Suprapubic skin (tissue), 4 donors: ENCODE results near the gene IRF6. TPM values are rescaled to one million over a fixed set of nuclear protein-coding genes. Genes with fewer than 3 reads are reported as not detected.

Experiments used
- DNase-seq, 2 donors: peaks; one replicate each; pipeline ENCODE4 v3.0.0-alpha.2; 2019; ENCODE audit warnings: low spot score in 2 of 2
- H3K27ac ChIP-seq: fragments of 200-600 bp; sonication (generic); one replicate; pipeline ENCODE4 v1.5.1; 2019
- H3K27me3 ChIP-seq: fragments of 200-600 bp; sonication (generic); one replicate; pipeline ENCODE4 v1.5.1; 2019
- H3K36me3 ChIP-seq: fragments of 200-600 bp; sonication (generic); one replicate; pipeline ENCODE4 v1.5.1; 2019
- H3K4me1 ChIP-seq: fragments of 200-600 bp; sonication (generic); one replicate; pipeline ENCODE4 v1.5.1; 2019
- H3K4me3 ChIP-seq: fragments of 200-600 bp; sonication (generic); one replicate; pipeline ENCODE4 v1.5.1; 2019; ENCODE audit warnings: mild to moderate bottlenecking
- H3K9me3 ChIP-seq: fragments of 200-600 bp; sonication (generic); one replicate; pipeline ENCODE4 v1.5.1; 2019
- CTCF ChIP-seq, 2 donors: fragments of 200-600 bp in 1 of 2; fragments of 450-650 bp in 1 of 2; sonication (generic) in 1 of 2; IDR thresholded peaks; one replicate each; pipeline ENCODE4 v1.5.1; 2016 to 2019; ENCODE audit warnings: antibody characterized with exemption in 2 of 2, mild to moderate bottlenecking in 1 of 2, moderate library complexity in 1 of 2
- EP300 ChIP-seq: sonication (generic); formaldehyde crosslinking; IDR thresholded peaks from one replicate; pipeline ENCODE4 v1.6.1; 2017; ENCODE audit warnings: antibody characterized with exemption
- POLR2A ChIP-seq, 2 donors: fragments of 450-650 bp; IDR thresholded peaks; one replicate each; pipeline ENCODE4 v1.6.1; 2017; ENCODE audit warnings: antibody characterized with exemption in 2 of 2, mild to moderate bottlenecking in 2 of 2, moderate library complexity in 2 of 2
- POLR2AphosphoS5 ChIP-seq, 3 donors: sonication (generic); formaldehyde crosslinking; IDR thresholded peaks; one replicate each; pipeline ENCODE4 v1.6.1; 2017; ENCODE audit warnings: antibody characterized with exemption in 3 of 3
- WGBS: methylation state at CpG from one replicate; pipeline ENCODE4 v1.1.5; 2018; 5-methylcytosine and 5-hydroxymethylcytosine counted together
- total RNA-seq, 4 donors: library from RNA; depleted of rRNA; stranded (reverse); fragments of >200 nt; gene quantifications; one replicate each; pipeline ENCODE4 v1.1.0, GENCODE V29; 2016

Gene IRF6
- total RNA-seq, 4 donors from 2014 or later: 195 to 235 (median 227) TPM

DNA sequence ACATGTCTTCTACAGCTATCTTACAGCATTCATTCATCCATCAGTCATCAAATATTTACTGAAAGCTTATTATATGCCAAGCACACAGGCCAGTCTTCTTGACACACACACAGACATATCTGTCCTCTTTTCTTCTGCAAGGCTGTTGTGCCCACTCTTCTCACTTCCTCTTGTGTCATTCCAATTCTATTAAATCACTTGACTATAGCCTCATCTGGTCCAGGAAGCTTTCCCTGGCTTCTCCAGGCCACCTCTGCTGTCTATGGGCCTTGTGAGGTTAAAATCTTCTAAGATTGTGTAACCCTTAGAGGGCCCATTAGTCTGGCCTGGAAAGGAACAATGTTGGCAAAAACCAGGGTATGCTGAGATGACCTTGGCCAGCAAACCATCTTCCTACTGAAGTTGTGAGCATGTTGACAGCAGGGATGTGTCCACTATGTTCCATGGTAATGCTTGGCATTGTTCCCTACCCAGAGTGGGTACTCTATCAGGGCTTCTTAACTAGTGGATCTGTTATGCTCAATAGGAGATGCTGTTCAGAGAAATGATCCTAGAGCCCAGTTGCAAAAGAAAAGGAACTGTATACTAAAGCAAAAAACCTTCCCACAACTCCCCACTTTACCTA lies 44.8 kb downstream of the IRF6 start:
- H3K4me1 ChIP-seq: no peaks in the 10 kb centered on the region
- no peak overlapping the region for H3K4me3 ChIP-seq
- H3K9me3 ChIP-seq: no peaks in the 10 kb centered on the region
- DNase-seq: no peak
- TF ChIP-seq EP300 (no peak), POLR2AphosphoS5 (IDR thresholded peaks at IDR 0.05) (no peak), CTCF (IDR thresholded peaks at IDR 0.05) (no peak), POLR2A (IDR thresholded peaks at IDR 0.05) (no peak)
- no peak overlapping the region for H3K27ac ChIP-seq
- no peaks in the 10 kb centered on the region for H3K27me3 ChIP-seq
- no peaks in the 10 kb centered on the region for H3K36me3 ChIP-seq

DNA sequence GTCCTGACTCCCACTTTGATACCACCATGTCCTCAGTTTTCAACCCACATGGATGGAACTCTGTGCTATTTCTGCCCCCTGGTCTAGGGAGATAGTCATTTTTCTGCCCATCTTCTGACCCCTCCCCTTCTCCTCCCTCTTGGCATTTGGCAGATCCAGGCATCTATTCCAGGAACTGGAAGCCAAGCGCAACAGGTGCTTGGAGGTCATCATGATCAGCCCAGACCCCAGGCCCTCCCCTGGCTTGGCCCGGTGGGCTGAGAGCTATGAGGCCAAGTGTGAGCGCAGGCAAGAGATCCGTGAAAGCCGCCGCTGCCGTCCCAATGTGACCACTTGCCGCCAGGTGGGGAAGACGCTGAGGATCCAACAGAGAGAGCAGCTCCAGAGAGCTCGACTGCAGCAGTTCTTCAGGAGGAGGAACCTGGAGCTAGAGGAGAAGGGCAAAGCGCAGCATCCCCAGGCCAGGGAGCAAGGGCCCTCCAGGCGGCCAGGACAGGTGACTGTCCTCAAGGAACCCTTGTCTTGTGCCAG lies 46.0 kb downstream of the IRF6 start:
- no peak for TF ChIP-seq EP300
- no peak for TF ChIP-seq POLR2AphosphoS5 (IDR thresholded peaks at IDR 0.05)
- TF ChIP-seq CTCF (IDR thresholded peaks at IDR 0.05): no peak
- no peak for TF ChIP-seq POLR2A (IDR thresholded peaks at IDR 0.05)
- 91% methylated on average over 11 of the region's 12 CpGs for WGBS
- no peak overlapping the region for H3K4me3 ChIP-seq

DNA sequence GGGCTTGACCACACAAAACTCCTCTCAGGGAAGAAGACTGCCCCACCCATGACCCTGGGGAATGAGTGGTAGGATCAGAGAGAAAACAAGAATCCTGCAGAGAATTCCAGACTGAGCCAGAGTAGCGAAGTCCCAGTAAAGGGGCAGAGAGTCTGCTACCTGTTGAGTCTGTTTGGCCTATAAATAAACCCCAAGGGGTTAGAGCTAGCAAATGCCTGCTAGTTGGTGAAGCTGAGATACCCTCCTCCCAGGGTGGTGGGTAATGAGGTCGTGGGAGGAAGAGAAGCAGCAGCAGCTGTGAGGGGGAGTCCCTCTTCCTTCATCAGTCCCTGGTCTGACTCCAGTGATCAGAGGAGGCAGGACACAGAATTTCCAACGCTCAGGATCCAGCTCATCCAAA lies 47.5 kb downstream of the IRF6 start:
- no peak for DNase-seq
- 50% methylated on average over 3 of the region's 3 CpGs for WGBS

More for the DNA sequence above, 46.0 kb downstream of the IRF6 start:
- Histone ChIP-seq H3K4me1 (no peaks in the 10 kb centered on the region), H3K36me3 (no peaks in the 10 kb centered on the region), H3K27ac (no peak overlapping the region), H3K9me3 (no peaks in the 10 kb centered on the region), H3K27me3 (no peaks in the 10 kb centered on the region)
- DNase-seq: no peak

GRCh38 chr1:209756615-209757445 lies 49.1 kb downstream of the IRF6 start:
- H3K4me3 ChIP-seq: peak overlapping the region; percentile 13
- no peaks in the 10 kb centered on the region for H3K27me3 ChIP-seq
- no peak overlapping the region for H3K27ac ChIP-seq
- no peaks in the 10 kb centered on the region for H3K9me3 ChIP-seq
- H3K4me1 ChIP-seq: no peaks in the 10 kb centered on the region
- DNase-seq: peak in 1 of 2 donors; percentile 76
- WGBS: 79% methylated on average over 4 of the region's 5 CpGs
- H3K36me3 ChIP-seq: no peaks in the 10 kb centered on the region
- no peak for TF ChIP-seq POLR2A (IDR thresholded peaks at IDR 0.05)
- no peak for TF ChIP-seq CTCF (IDR thresholded peaks at IDR 0.05)
- no peak for TF ChIP-seq POLR2AphosphoS5 (IDR thresholded peaks at IDR 0.05)
- no peak for TF ChIP-seq EP300

More for the DNA sequence above, 47.5 kb downstream of the IRF6 start:
- Histone ChIP-seq H3K4me3 (no peak overlapping the region), H3K27ac (no peak overlapping the region), H3K4me1 (no peaks in the 10 kb centered on the region), H3K36me3 (no peaks in the 10 kb centered on the region), H3K9me3 (no peaks in the 10 kb centered on the region), H3K27me3 (no peaks in the 10 kb centered on the region)
- TF ChIP-seq EP300: no peak
- TF ChIP-seq POLR2AphosphoS5 (IDR thresholded peaks at IDR 0.05): no peak
- no peak for TF ChIP-seq POLR2A (IDR thresholded peaks at IDR 0.05)
- no peak for TF ChIP-seq CTCF (IDR thresholded peaks at IDR 0.05)

DNA sequence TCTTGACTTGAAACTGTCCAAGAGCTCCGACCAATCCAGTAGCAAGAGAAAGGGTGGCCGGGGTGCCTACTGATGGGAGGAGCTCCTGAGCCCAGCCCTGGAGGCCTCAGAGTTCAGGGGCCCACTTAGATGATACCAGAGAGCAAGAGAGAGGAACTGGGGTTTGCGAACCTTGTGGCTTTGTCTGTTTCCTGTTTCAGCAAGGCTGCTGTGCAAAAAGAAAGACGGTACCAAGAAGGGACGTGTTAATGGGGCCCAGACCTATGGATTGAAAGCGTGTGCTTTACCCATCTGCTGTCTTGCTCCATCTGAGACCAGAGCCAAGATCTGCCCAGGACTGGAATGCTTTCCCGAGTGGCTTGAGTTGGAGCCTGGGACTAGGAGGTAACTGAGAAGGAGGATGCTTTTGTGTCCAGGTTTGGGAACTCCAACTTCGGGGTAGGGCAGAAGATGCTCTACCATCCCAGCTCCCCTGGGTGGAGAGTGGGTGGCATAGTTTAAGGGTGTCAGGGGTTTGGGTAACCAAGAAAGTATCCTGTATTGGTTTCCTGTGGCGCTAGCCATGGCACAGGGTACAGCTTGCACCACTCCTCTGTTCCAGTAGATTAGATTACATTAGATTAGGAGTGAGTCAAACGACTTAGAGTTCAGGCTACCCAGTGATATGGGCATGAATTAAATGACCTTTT lies 49.9 kb downstream of the IRF6 start, which contains the start of gene TRAF3IP3:
TSS of gene TRAF3IP3 (plus strand) at position 128 of the 689 bp plus-strand sequence. CDS start 3,987 bp downstream, outside the sequence.
- 76% methylated on average over 10 of the region's 10 CpGs for WGBS
- Histone ChIP-seq H3K4me3 (no peak within 1 kb of the TSS), H3K4me1 (no peaks in the 10 kb centered on the region), H3K27me3 (no peaks in the 10 kb centered on the region), H3K36me3 (no peaks in the 10 kb centered on the region), H3K27ac (no peak within 1 kb of the TSS), H3K9me3 (no peaks in the 10 kb centered on the region)
- TF ChIP-seq POLR2AphosphoS5 (IDR thresholded peaks at IDR 0.05): no peak
- TF ChIP-seq POLR2A (IDR thresholded peaks at IDR 0.05): no peak
- no peak for TF ChIP-seq EP300
- no peak for TF ChIP-seq CTCF (IDR thresholded peaks at IDR 0.05)
- DNase-seq: peak in 1 of 2 donors; percentile 74
